DMS53 treated with DMSO at 0.1 percent for 48 hours (cell line): ENCODE results near the gene FTO.
A peak's percentile ranks its signal among the peaks of the same experiment; 100 is the strongest.

Experiments used
- DNase-seq: peaks from one replicate; lab custom pipeline; 2025; ENCODE audit not compliant: unreplicated experiment; lab: John Stamatoyannopoulos, UW

FTO gene

DNA sequence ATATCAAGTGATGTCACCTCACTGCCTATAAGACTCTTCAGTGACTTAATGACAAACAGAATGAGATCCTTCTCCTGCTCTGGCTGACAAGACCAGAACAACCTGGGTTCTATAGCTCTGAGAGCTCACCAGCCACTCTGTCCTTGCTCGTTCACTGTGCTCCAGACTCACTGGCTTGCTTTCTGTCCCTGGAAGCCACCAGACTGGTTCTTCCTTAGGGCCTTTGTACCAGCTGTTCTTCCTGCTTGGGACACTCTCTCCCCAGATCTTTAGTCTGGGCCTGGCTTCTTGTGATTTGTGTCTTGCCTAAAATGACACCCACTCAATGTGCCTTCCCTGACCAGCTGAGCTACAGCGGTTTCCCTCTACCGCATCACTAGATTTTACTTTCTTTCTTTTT lies 76.1 kb downstream of the FTO start:
- peak; percentile 68 for DNase-seq

DNA sequence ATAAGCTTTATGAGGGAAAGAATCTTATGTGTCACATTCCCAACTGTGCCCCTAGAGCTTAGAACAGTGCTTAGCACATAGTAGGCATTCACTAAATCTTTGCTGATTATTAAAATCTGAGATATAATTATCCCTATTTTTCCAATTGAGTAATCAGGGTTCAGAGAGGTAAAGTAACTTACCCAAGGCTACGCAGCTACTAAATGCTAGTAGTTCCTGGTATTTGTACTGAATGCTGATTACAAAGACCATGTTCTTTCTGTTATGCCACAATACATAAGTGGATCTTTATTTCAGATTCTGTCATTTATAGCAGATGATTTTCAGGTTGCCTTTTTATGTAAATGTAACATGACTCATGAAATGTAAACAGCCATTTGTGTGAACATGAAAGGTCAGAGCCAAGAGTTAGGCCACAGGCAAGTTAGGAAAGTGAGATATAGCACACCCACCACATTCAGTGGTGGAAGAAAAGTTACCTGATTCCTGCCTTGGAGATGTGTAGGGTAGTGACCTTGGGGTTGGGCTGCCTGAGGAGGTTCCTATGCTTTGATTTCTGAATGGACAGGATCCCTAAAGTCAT lies 77.2 kb downstream of the FTO start:
- peak; percentile 88 for DNase-seq

- no peak for DNase-seq
Observed at GRCh38 chr16:53782148-53782547, 78.2 kb downstream of the FTO start.

GRCh38 chr16:53784291-53784690 lies 80.3 kb downstream of the FTO start:
- no peak for DNase-seq

GRCh38 chr16:53785044-53785443 lies 81.1 kb downstream of the FTO start:
- DNase-seq, result no peak

- DNase-seq, result no peak
Observed at GRCh38 chr16:53785916-53786315, 82.0 kb downstream of the FTO start.

GRCh38 chr16:53787423-53787822 lies 83.5 kb downstream of the FTO start:
- DNase-seq, result no peak

GRCh38 chr16:53789137-53789536 lies 85.2 kb downstream of the FTO start:
- no peak for DNase-seq

- DNase-seq, result peak; percentile 22
Observed at GRCh38 chr16:53792161-53792951, 88.4 kb downstream of the FTO start.

GRCh38 chr16:53803451-53803850 lies 99.5 kb downstream of the FTO start:
- no peak for DNase-seq

- no peak for DNase-seq
Observed at GRCh38 chr16:53803998-53804397, 100.0 kb downstream of the FTO start.

DNA sequence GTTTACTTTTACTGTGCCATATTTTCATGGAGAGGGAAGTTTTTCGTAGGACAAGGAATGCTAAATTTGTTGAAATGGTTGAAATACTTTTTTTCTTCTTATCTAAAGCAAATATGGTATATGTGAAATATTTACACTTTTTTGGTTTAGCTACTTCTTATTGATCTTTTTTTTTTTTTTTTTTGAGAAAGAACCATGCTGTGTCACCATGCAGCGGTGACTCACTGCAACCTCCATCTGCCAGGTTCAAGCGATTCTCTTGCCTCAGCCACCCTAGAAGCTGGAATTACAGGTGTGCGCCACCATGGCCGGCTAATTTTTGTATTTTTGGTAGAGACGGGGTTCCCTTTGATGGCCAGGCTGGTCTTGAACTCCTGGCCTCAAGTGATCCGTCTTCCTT lies 100.5 kb downstream of the FTO start:
- DNase-seq, result no peak

DNA sequence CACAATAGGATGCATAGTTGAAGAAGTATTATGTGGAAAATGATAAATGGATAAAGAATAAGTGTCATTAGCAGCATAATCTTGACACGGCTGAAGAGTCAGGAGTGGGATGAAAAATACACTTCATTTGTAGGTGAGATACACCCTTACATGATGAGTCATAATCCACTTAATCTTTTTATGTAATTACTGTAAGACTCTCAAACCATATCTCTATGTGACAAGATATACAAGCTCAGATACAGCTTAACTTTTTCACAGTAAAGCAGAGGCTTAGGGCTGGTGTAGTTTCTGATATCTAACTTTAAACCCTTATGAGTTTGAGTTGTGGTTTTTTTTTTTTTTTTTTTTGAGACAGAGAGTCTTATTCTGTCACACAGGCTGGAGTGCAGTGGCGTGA lies 101.2 kb downstream of the FTO start:
- DNase-seq, result peak; percentile 42

DNA sequence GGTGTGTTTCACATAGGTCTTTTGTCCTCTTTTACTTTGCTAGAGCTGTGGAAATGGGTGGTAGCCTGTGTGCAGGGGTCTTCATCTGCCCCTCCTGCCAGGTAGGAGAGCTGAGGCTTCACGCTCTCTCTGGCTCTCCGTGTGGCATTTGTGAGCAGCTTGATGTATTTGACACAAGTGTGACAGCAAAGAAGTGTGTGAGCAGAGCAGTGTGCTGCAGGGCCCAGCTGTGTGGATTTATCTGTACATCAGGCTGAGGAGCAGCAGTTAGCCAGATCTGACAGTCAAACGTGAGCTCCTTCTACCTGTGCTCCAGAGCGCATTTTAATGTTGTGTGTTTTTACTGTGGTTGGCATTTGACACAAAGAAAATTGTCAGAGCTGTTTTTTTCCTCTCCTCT lies 101.8 kb downstream of the FTO start:
- DNase-seq, result no peak

DNA sequence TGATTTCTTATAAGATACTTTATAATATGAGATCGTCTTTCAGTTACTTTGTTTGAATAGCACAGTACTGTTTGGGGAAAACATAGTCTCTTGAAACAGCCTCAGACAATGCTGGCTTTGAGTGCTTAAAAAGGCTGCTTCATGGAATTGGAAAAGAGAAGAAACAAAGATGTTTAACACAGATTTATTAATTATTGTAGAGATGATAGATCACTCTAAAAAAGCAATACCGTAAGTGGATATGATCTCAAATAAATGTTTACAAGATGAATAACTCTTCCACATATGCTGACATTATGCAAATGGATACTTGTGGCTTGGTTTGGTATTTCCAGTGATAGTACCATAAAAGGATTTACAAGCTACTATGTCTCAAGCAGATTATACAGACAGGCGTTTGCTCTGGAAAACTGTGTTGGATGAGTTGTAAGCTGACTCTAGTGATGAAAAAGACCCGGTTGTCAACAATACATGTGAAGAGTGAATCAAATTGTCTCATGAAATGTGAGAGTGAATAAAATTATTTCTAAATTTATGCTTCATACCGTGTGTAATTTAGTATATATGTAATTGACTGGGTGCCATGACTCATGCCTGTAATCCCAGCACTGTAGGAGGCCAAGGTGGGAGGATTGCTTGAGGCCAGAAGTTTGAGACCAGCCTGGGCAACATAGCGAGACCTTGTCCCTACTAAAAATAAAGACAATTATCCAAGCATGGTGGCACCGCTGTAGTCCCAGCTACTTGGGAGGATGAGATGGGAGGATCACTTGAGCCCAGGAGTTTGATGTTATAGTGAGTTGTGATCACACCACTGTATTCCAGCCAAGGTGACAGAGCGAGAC lies 105.4 kb downstream of the FTO start:
- DNase-seq, result no peak

- DNase-seq, result no peak
Observed at GRCh38 chr16:53812914-53813313, 109.0 kb downstream of the FTO start.

DNA sequence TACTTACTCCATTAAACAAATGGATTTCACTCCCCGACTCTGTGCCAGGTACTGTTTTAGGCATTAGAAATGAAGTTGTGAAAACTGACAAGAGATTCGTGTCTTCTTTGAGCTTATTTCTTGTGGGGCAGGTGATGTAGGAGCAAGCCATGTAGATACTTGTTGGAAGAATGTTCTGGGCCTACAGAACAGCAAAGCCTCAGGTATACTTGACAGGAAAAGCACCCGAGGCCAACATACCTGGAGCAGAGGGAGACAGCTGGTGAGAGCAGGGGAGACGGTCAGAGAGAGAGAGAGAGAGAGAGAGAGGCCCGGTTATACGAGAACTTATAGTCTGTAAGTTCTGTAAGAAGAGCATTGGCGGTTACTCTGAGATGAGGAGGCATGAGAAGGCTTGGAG lies 110.8 kb downstream of the FTO start:
- DNase-seq, result no peak

DNA sequence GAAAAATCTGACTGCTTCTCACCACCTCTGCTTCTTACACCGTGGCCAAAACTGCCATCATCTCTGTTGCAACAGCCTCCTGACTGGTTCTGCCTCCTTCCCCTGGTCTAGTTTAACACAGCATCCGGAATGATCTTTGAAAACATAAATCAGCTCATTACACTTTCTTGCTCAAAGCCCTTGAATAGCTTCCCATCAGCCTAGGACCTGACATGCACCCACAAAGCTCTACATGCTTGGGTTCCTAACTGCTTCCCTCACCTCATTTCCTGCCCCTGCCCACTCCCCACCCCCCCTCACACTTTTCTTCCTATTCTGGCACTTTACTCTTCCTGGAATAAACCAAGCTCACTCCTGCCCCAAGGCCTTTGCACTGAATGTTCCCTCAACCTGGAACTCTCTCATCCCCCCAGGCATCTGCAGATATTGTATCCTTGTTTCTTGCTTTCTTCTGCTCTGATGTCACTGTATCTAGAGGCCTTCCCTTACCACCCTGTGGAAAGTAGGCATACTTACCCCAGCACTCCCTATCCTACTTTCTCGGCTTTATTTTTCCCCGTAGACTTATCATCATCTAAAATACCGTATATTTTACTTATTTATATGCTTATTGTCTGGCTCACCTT lies 112.4 kb downstream of the FTO start:
- no peak for DNase-seq

DNA sequence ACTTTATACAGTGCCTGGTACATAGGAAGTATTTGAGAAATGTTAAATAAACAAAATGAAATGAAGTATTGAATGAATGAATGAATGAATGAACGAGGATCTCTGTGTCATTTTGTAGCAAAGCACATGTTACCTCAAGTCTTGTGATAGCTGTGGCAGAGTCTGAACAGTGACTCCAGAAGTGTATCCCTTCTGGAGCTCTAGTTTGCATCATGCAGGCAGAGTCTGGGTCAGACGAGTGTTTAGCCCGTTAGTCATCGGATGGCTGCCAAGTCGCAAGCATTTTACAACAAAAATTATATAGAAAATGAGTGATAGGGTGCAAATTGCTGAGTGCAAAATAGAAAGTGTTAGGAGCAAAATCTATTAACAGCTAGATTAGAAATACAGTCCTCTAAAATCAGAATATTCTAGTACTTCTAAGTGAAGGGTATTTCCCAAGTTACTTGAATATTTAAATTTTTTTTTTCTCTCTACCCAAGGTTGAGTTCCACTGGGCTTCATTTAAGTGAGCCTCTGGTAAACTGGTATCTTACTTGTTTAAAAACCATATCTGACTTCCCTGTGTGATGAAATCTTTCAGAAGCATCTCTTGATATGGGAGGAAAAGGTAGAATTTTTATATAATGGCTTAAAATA lies 113.3 kb downstream of the FTO start:
- no peak for DNase-seq

DNA sequence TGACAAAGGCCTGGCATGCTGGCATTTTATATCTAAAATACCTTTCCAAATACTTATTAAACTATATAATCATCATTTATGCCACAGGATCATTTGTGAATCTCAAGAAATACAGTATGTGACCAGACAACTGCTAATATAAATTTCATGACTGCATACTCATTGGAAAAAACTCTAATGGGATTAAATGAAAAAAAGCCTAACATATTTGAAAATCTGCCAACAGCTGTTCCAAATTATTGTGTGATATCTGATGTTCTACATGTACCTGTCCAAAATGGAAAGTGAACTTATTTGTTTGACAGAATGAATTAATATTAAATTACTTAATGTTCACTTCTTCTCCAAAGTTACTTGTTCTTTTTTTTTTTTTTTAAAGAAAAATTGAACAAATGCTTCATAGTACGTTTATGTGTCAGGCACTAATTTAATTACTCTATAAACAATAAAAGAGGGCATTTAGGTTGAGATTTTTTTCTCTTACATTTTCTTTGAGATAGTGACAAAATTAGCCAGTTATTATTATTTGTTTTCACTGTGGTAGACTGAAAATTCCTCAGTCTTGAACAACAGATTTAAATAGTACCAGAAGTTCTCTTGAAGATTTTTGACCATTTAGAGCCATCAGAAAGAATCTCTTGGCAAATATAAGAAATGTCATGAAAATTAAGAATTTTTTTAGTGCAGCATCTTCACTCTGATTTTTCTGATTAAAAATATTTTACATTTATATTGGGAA lies 114.0 kb downstream of the FTO start:
- no peak for DNase-seq
